ENCODE results near the gene OBSL1. TPM values are rescaled to one million over a fixed set of nuclear protein-coding genes. Genes with fewer than 3 reads are reported as not detected.
A peak's percentile ranks its signal among the peaks of the same experiment; 100 is the strongest.

OBSL1 gene
- total RNA-seq, 2 experiments from 2014 or later, result not detected

DNA sequence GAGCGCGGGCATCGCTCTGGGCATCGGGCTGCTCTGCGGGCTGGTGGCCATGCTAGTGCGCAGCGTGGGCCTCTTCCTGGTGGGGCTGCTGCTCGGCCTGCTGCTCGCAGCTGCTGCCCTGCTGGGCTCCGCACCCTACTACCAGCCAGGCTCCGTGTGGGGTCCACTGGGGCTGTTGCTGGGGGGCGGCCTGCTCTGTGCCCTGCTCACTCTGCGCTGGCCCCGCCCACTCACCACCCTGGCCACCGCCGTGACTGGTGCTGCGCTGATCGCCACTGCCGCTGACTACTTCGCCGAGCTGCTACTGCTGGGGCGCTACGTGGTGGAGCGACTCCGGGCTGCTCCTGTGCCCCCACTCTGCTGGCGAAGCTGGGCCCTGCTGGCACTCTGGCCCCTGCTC, 23.7 kb downstream of the OBSL1 start:
- Mint-ChIP-seq H3K9me3 (no peaks in the 10 kb centered on the region), H3K27me3 (peaks cover 32% of the 10 kb centered on the region), H3K4me3 (no peak overlapping the region), H3K27ac (no peak overlapping the region), H3K4me1 (peaks cover 18% of the 10 kb centered on the region), H3K36me3 (ENCODE audit: low read depth) (no peaks in the 10 kb centered on the region)
- ChIA-PET CTCF (interaction anchor here (3.6 kb wide), 1 partner anchor 13 kb away, joined by 12 read pairs; no protein-coding TSS in a partner anchor), POLR2A (no interaction called here)
- DNase-seq, result no peak

DNA sequence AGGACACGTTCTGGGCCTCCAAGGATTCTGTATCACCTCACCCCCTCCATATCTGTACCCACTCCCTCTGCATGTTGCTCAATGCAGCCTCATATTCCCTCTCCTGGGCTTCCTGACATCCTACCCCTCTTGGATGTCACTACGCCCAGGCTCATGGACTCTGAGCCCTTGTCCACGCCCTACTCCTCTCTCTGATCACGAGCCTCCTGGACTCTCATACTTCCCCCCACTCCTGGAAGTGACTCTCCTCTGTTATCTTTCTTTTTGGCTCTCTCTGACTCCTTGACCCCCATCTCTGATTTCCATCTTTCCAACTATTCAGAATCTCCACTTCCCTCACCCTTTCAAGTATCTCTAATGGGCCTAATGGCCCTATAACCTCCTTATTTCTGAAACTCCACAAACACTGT, 25.4 kb downstream of the OBSL1 start:
- POLR2A ChIA-PET, result no interaction called here
- H3K36me3 Mint-ChIP-seq (ENCODE audit: low read depth), result peaks cover 2% of the 10 kb centered on the region
- no peak overlapping the region for H3K27ac Mint-ChIP-seq
- no peaks in the 10 kb centered on the region for H3K9me3 Mint-ChIP-seq
- H3K4me3 Mint-ChIP-seq, result no peak overlapping the region
- H3K4me1 Mint-ChIP-seq, result peaks cover 24% of the 10 kb centered on the region
- CTCF ChIA-PET, result interaction anchor here (0.8 to 3.3 kb wide), 5 partner anchors 14 to 96 kb away, joined by 3 to 13 read pairs (median 3); partner anchors contain the start of gene STK11IP
- no peak for DNase-seq
- H3K27me3 Mint-ChIP-seq, result peaks cover 22% of the 10 kb centered on the region

DNA sequence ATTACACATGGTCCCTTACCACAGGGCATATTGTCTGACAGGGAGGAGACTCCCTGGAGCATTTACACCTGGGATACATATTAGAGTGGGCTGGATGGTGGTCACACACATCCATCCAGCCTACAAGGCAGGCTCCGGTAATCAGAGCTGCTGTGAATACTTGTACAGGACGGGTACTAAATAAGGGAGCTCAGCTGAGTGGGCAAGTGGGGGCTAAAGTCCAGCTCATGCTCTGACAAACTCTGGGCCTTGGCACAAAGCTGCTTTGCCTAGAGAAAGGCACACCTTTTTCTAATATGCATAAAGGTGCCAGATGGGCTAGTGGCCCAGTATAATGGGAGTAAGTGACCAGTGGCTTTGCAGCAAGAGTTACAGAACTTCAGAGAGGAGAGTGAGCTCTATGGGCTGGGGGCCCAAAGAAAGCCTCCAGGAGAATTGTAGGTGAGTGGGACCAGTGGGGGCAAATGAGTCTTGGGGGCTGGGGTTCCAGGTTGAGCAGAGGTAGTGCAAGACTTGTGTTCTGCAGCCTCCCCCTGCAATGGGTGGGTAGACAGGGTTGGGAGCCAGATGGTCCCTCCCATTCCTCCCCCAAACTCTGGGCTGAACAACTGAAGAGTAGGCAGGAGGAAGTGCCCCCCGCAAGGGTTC, 25.9 kb downstream of the OBSL1 start:
- Mint-ChIP-seq H3K4me1 (peaks cover 23% of the 10 kb centered on the region), H3K27me3 (peaks cover 17% of the 10 kb centered on the region), H3K27ac (no peak overlapping the region), H3K9me3 (no peaks in the 10 kb centered on the region), H3K4me3 (no peak overlapping the region), H3K36me3 (ENCODE audit: low read depth) (peaks cover 4% of the 10 kb centered on the region)
- no peak for DNase-seq
- ChIA-PET CTCF (interaction anchor here (0.8 to 3.3 kb wide), 5 partner anchors 15 to 97 kb away, joined by 3 to 13 read pairs (median 3); partner anchors contain the start of gene STK11IP), POLR2A (interaction anchor here (2.4 kb wide), 1 partner anchor 7 kb away, joined by 12 read pairs; no protein-coding TSS in a partner anchor)

DNA sequence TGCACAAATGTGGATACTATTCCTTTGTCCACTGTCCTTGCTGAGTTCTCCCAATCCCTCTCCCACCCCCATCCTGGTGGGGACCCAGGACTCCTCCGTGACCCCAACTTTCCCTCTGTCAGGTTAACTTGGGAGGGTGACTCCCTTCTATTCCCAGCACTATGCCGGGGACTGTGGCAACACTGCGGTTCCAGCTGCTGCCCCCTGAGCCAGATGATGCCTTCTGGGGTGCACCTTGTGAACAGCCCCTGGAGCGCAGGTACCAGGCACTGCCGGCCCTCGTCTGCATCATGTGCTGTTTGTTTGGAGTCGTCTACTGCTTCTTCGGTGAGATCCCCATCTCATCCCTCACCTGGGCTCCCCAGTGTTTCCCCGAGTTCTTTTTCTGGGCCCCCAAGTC, 26.8 kb downstream of the OBSL1 start:
- POLR2A ChIA-PET, result interaction anchor here (2.4 kb wide), 1 partner anchor 8 kb away, joined by 12 read pairs; no protein-coding TSS in a partner anchor
- peak overlapping the region; percentile 44 for H3K27ac Mint-ChIP-seq
- H3K4me3 Mint-ChIP-seq, result peak overlapping the region; percentile 74
- peaks cover 7% of the 10 kb centered on the region for H3K36me3 Mint-ChIP-seq (ENCODE audit: low read depth)
- H3K9me3 Mint-ChIP-seq, result no peaks in the 10 kb centered on the region
- peaks cover 23% of the 10 kb centered on the region for H3K4me1 Mint-ChIP-seq
- DNase-seq, result no peak
- H3K27me3 Mint-ChIP-seq, result peaks cover 17% of the 10 kb centered on the region
- CTCF ChIA-PET, result interaction anchor here (1.3 to 4.9 kb wide), 5 partner anchors 13 to 98 kb away, joined by 3 to 34 read pairs (median 3); partner anchors contain the start of gene STK11IP

DNA sequence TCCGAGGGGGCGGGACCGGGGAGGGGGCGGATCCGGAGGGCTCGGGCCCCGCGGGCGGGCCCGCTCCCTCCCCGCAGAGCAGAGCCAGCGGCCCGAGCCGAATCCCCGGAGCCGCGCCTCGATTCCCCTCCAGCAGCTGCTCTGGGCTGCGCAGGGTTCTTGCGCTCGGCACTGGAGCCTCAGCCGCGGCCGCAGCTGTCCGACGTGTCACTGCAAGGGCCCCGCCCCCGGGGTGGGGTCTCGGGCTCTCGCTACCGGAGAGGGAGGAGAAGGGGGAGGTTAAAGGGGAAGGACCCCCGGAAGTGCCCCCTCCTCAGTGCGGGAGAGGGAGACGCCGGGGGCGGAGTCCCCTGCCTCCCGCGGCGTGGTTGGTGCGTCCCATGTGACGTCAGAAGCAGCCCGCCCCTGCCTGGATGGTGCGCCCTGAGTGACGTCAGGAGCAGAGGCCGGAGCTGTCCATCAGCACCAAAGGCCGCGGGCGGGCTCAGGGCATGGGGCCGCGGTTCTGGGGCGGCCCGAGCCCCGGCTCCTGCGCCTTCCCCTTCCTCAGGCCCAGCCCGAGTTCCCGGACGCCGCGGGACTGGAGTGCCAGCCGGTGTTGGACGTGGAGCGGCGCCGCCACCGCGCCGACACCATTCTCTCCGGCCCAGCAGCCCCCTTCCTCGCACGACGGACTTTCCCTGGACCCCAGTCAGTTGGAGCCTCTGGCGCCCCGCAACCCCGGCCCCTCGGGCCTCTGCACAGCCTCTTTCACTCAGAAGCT, 27.6 kb downstream of the OBSL1 start, which contains the start of the genes CHPF and TMEM198:
Gene CHPF (minus strand): TSS at position 214 of the 763 bp plus-strand sequence. CDS start 271 bp downstream, outside the sequence.
Gene TMEM198 (plus strand): TSS at position 433 of the 763 bp plus-strand sequence. CDS start 700 bp downstream, outside the sequence.
- peaks cover 23% of the 10 kb centered on the region for H3K4me1 Mint-ChIP-seq
- peaks cover 17% of the 10 kb centered on the region for H3K27me3 Mint-ChIP-seq
- H3K36me3 Mint-ChIP-seq (ENCODE audit: low read depth), result peaks cover 7% of the 10 kb centered on the region
- ChIA-PET POLR2A (interaction anchor here (1.7 to 2.4 kb wide), 3 partner anchors 9 to 54 kb away, joined by 5 to 12 read pairs (median 10); partner anchors contain the start of genes GMPPA and STK11IP), CTCF (interaction anchor here (0.6 to 4.9 kb wide), 14 partner anchors 11 to 155 kb away, joined by 3 to 34 read pairs (median 4); partner anchors contain the start of gene STK11IP)
- H3K9me3 Mint-ChIP-seq, result no peaks in the 10 kb centered on the region
- peak within 1 kb of the TSS; percentile 78 for H3K4me3 Mint-ChIP-seq
- peak; percentile 95 for DNase-seq
- peak within 1 kb of the TSS; percentile 74 for H3K27ac Mint-ChIP-seq

DNA sequence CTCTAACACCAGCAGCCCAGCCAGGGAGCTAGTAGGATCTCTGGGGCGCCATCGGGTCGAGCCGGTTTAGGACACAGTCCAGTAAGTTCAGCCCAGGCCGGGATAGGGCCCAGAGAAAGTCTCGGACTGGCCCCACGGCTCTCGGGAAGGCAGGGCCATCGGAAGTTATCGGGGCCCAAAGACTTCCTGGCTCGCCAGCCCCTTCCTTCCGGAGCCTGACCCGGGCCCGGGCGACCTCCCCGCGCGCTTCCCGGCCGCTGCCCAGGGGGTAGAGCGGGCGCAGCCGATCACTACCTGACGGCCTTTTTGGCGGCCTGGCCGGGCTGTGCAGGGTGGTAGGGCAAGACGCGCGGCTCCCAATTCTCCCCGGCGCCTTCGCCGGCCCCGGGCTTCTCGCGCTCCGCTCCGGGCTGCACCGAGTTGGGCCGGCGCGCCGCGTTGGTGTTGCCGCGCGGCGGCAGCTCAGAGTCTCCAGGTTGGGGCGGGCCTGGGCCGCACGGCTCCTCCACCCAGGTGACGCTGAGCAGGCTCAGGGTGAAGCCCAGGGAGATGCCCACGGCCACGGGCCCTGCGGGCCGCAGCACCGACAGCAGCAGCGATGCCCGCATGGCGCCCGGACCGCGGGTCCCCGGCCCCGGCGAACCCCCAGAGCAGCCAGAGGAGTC, 28.3 kb downstream of the OBSL1 start:
- Mint-ChIP-seq H3K4me1 (peaks cover 23% of the 10 kb centered on the region), H3K36me3 (ENCODE audit: low read depth) (peaks cover 7% of the 10 kb centered on the region), H3K4me3 (peak overlapping the region; percentile 78), H3K9me3 (no peaks in the 10 kb centered on the region), H3K27ac (peak overlapping the region; percentile 71), H3K27me3 (peaks cover 17% of the 10 kb centered on the region)
- no peak for DNase-seq
- CTCF ChIA-PET, result interaction anchor here (0.6 to 4.9 kb wide), 16 partner anchors 12 to 154 kb away, joined by 3 to 34 read pairs (median 4); partner anchors contain the start of gene STK11IP
- POLR2A ChIA-PET, result interaction anchor here (1.7 to 2.4 kb wide), 3 partner anchors 10 to 54 kb away, joined by 5 to 12 read pairs (median 10); partner anchors contain the start of genes GMPPA and STK11IP

DNA sequence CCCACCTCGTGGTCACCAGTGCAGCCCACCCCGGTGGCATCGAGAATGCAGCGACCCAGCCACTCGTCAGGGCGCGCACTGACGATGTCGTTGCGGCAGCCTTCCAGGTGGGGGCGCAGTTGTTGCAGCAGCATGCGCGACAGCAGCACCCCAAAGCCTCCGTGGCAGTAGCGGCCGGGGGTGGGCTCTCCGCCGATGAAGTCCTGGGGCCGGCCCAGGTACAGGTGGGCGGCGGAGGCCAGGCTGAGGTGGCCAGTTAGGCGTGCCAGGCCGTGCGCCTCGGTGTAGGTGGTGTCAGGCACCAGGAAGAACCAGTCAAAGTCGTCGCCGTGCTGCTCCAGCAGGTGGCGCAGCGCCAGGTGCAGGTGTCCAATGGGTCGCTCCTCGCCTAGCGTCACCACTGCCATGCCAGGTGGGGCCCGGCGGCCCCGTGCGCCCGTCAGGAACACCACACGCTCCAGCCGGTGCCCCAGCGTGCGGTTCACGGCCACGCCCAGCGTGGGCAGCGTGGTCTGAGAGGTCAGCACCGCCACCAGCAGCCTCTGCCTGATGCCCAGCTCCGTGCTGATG, 29.6 kb downstream of the OBSL1 start:
- peak; percentile 86 for DNase-seq
- ChIA-PET POLR2A (interaction anchor here (1.3 kb wide), 1 partner anchor 9 kb away, joined by 3 read pairs; no protein-coding TSS in a partner anchor), CTCF (interaction anchor here (0.7 to 4.9 kb wide), 22 partner anchors 9 to 163 kb away, joined by 3 to 53 read pairs (median 4); partner anchors contain the start of genes GMPPA and STK11IP)
- H3K27ac Mint-ChIP-seq, result no peak overlapping the region
- peaks cover 17% of the 10 kb centered on the region for H3K27me3 Mint-ChIP-seq
- H3K36me3 Mint-ChIP-seq (ENCODE audit: low read depth), result peaks cover 7% of the 10 kb centered on the region
- H3K4me1 Mint-ChIP-seq, result peaks cover 23% of the 10 kb centered on the region
- H3K9me3 Mint-ChIP-seq, result no peaks in the 10 kb centered on the region
- peak overlapping the region; percentile 78 for H3K4me3 Mint-ChIP-seq

DNA sequence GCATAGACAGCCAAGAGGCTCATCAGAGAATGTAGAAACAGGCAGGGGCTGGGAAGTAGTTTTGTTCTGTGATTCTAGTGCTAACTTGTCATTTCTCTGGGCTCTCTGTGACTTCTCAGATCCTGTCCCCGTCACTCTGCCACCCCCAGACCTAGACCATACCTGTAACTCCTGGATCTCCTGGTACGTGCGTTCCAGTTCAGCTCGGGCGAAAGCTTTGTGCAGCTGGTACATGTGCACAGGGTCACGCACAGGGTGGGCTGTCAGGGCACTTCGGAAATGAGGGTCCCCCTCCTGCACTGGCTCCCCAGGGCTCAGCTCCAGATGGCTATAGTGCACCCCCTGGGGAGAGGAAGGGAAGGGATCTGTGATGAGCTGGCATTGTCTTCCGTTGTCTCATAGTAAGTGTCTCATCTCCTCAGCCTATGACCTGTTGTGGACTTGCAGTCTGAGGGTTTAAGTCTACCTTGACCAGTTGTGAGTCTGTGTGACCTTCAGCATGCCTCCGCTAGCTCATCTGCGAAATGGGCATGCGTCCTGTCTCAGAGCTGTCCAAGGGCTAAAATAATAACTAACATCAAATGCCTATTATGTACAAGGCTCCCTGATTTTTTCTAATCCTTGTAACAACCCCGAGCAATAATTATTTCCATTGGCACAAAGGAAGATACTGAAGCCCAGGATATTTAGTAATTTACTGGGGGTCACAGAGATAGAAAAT, 30.4 kb downstream of the OBSL1 start:
- H3K4me1 Mint-ChIP-seq, result peaks cover 23% of the 10 kb centered on the region
- no peak overlapping the region for H3K27ac Mint-ChIP-seq
- H3K27me3 Mint-ChIP-seq, result peaks cover 12% of the 10 kb centered on the region
- no peaks in the 10 kb centered on the region for H3K9me3 Mint-ChIP-seq
- DNase-seq, result no peak
- H3K36me3 Mint-ChIP-seq (ENCODE audit: low read depth), result peaks cover 7% of the 10 kb centered on the region
- ChIA-PET POLR2A (interaction anchor here (1.3 kb wide), 1 partner anchor 10 kb away, joined by 3 read pairs; no protein-coding TSS in a partner anchor), CTCF (interaction anchor here (0.8 to 4.9 kb wide), 20 partner anchors 10 to 162 kb away, joined by 3 to 53 read pairs (median 4); partner anchors contain the start of genes GMPPA and STK11IP)
- H3K4me3 Mint-ChIP-seq, result no peak overlapping the region

DNA sequence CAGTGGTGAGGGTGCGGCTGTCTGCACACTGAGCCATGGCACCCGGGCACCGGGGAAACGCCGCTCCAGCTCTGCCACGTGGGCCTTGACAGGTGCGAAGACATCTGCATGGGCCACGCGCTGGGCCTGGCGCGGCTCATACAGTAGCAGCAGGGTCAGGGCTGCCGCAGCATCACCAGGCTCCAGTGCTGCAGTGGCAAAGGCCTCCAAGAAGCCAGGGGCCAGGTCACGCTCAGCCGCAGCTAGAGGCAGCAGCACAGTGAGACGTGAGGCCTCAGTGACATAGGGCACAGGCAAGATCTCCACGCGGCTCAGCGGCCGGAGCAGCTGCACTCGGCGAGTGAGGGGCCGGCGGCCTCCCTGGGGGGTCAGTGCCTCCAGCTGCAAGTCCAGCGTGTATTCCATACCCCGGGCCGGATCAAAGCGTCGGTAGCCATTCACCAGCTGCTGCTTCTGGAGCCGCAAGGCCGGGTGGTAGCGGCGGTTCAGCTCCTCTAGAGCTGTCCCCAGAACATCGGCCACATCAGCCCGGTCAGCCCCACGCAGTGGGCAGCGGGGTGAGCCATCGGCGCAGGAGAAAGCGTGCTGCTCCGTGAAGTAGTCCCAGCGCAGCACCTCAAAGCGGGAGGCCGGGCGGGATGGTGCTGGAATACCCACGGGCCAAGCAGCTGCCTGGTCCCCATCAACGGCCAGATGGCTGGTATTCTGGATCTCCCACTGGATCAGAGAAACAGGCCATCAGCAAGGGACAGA, 31.2 kb downstream of the OBSL1 start:
- no peak for DNase-seq
- H3K4me3 Mint-ChIP-seq, result no peak overlapping the region
- no peak overlapping the region for H3K27ac Mint-ChIP-seq
- H3K4me1 Mint-ChIP-seq, result peaks cover 23% of the 10 kb centered on the region
- H3K36me3 Mint-ChIP-seq (ENCODE audit: low read depth), result peaks cover 7% of the 10 kb centered on the region
- POLR2A ChIA-PET, result interaction anchor here (1.3 kb wide), 1 partner anchor 11 kb away, joined by 3 read pairs; no protein-coding TSS in a partner anchor
- peaks cover 10% of the 10 kb centered on the region for H3K27me3 Mint-ChIP-seq
- no peaks in the 10 kb centered on the region for H3K9me3 Mint-ChIP-seq
- CTCF ChIA-PET, result interaction anchor here (1.0 to 4.9 kb wide), 13 partner anchors 9 to 149 kb away, joined by 3 to 53 read pairs (median 6); partner anchors contain the start of genes GMPPA and STK11IP

DNA sequence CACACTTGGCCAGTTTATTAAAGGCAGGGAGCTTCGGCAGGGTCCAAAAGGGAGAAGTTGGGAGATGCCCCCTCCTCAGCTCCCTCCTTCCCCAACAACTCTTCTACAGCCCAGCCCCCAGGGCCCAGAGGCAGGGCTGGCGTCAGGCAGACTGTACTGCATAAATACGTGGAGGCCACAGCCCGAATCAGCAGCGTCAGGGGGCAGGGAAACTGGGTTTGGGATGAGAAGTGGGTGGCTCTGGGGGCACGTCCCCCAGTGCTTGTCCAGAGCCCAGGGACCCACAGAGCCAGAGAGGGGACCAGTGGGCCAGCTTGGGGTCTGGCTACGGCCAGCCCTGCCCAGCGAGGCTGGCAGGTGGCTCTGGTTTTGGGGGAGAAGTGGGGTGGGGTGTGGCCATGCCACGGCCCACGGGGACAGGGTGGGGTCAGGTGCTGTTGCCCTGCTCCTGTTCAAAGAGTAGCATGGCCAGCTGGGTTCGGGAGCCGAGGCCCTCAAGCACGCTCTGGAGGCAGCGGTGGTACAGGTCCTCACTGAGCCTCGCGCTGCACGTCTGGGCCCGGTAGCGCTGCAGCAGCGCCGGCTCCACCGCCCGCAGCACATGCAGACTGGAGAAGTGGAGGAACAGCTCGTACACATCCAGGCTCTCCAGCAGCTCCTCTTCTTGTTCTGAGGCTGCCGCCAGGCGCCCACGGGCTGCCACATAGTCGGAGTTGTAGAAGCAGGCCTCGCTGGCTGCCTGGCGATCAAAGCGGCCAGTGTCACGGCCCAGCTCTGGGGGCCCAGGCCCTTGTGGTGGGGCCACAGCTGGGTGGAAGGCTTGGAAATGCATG, 32.2 kb downstream of the OBSL1 start:
- H3K4me3 Mint-ChIP-seq, result no peak overlapping the region
- ChIA-PET POLR2A (no interaction called here), CTCF (interaction anchor here (1.2 to 4.2 kb wide), 4 partner anchors 8 to 150 kb away, joined by 3 to 25 read pairs (median 4); partner anchors contain the start of gene GMPPA)

More for the DNA sequence above, 32.2 kb downstream of the OBSL1 start:
- Mint-ChIP-seq H3K27me3 (peaks cover under 1% of the 10 kb centered on the region), H3K4me1 (peaks cover 17% of the 10 kb centered on the region), H3K36me3 (ENCODE audit: low read depth) (peaks cover 7% of the 10 kb centered on the region), H3K27ac (no peak overlapping the region), H3K9me3 (no peaks in the 10 kb centered on the region)
- DNase-seq, result no peak
